SK-N-SH treated with all-trans-retinoic acid at 6 μM for 48 hours (cell line): Measurements from ENCODE around the gene TMEM63A.

Experiments used
- ATAC-seq: fragments of 200-7000 bp; cut with Tn5 transposase; 3 replicates; pipeline ENCODE4 v1.9.1; 2020; ENCODE audit warnings: mild to moderate bottlenecking, moderate library complexity
- ARNTL ChIP-seq: fragments of 450-650 bp; formaldehyde crosslinking; IDR thresholded peaks from 2 replicates; pipeline ENCODE4 v1.5.0; 2020; ENCODE audit warnings: low read depth, mild to moderate bottlenecking, moderate library complexity, borderline replicate concordance
- BACH2 ChIP-seq: fragments of 250-450 bp; sonication (Bioruptor Pico); IDR thresholded peaks from 2 replicates; pipeline ENCODE4 v1.9.0; 2021; ENCODE audit warnings: mild to moderate bottlenecking, borderline replicate concordance
- CSDC2 ChIP-seq: fragments of 250-450 bp; sonication (Bioruptor Pico); IDR thresholded peaks from 2 replicates; pipeline ENCODE4 v1.5.0; 2020; ENCODE audit warnings: mild to moderate bottlenecking, moderate library complexity
- ESRRG ChIP-seq: fragments of 250-450 bp; sonication (Bioruptor Pico); IDR thresholded peaks from 2 replicates; pipeline ENCODE4 v1.6.1; 2021; ENCODE audit warnings: mild to moderate bottlenecking
- GLIS3 ChIP-seq: fragments of 250-450 bp; sonication (Bioruptor Pico); IDR thresholded peaks from 2 replicates; pipeline ENCODE4 v1.5.0; 2020; ENCODE audit warnings: mild to moderate bottlenecking, moderate library complexity
- ISL1 ChIP-seq: fragments of 250-450 bp; sonication (Bioruptor Pico); IDR thresholded peaks from 2 replicates; pipeline ENCODE4 v2.1.2; 2022; ENCODE audit warnings: mild to moderate bottlenecking, moderate library complexity
- POU6F1 ChIP-seq: fragments of 250-450 bp; sonication (Bioruptor Pico); IDR thresholded peaks from 2 replicates; pipeline ENCODE4 v1.8.0; 2021; ENCODE audit warnings: low read depth, mild to moderate bottlenecking, moderate library complexity, borderline replicate concordance
- PPARA ChIP-seq: fragments of 250-450 bp; sonication (Bioruptor Pico); IDR thresholded peaks from 2 replicates; pipeline ENCODE4 v1.5.0; 2020; ENCODE audit warnings: mild to moderate bottlenecking, borderline replicate concordance
- RARB ChIP-seq: fragments of 250-450 bp; sonication (Bioruptor Pico); IDR thresholded peaks from 2 replicates; pipeline ENCODE4 v1.8.0; 2021; ENCODE audit warnings: mild to moderate bottlenecking, moderate library complexity
- SNAI2 ChIP-seq: fragments of 250-450 bp; sonication (Bioruptor Pico); IDR thresholded peaks from 2 replicates; pipeline ENCODE4 v1.5.0; 2020; ENCODE audit warnings: mild to moderate bottlenecking, moderate library complexity
- TCF4 ChIP-seq: fragments of 250-450 bp; sonication (Bioruptor Pico); IDR thresholded peaks from 2 replicates; pipeline ENCODE4 v1.8.0; 2021; ENCODE audit warnings: mild to moderate bottlenecking, moderate library complexity, borderline replicate concordance
- TOX ChIP-seq: fragments of 250-450 bp; sonication (Bioruptor Pico); IDR thresholded peaks from 2 replicates; pipeline ENCODE4 v1.8.0; 2021; ENCODE audit warnings: mild to moderate bottlenecking, moderate library complexity, borderline replicate concordance
- ZC3H10 ChIP-seq: fragments of 250-450 bp; sonication (Bioruptor Pico); IDR thresholded peaks from 2 replicates; pipeline ENCODE4 v1.5.1; 2021; ENCODE audit warnings: mild to moderate bottlenecking, moderate library complexity
- ZFP3 ChIP-seq: fragments of 250-450 bp; sonication (Bioruptor Pico); IDR thresholded peaks from 2 replicates; pipeline ENCODE4 v1.5.0; 2020; ENCODE audit warnings: mild to moderate bottlenecking, moderate library complexity
- ZFP30 ChIP-seq: fragments of 450-650 bp; formaldehyde crosslinking; IDR thresholded peaks from 2 replicates; pipeline ENCODE4 v1.5.0; 2022; ENCODE audit warnings: mild to moderate bottlenecking, moderate library complexity
- ZNF565 ChIP-seq: fragments of 450-650 bp; formaldehyde crosslinking; conservative IDR thresholded peaks from 2 replicates; pipeline ENCODE4 v1.5.0; 2020; ENCODE audit warnings: low read depth, mild to moderate bottlenecking, moderate library complexity
- ZNF70 ChIP-seq: fragments of 450-650 bp; formaldehyde crosslinking; IDR thresholded peaks from 2 replicates; pipeline ENCODE4 v1.5.0; 2020; ENCODE audit warnings: mild to moderate bottlenecking, moderate library complexity
- ZNF8 ChIP-seq: fragments of 450-650 bp; formaldehyde crosslinking; IDR thresholded peaks from 2 replicates; pipeline ENCODE4 v1.5.0; 2020; ENCODE audit warnings: mild to moderate bottlenecking, moderate library complexity
- TF ChIP-seq, protein P1 (sequence below): fragments of 250-450 bp; sonication (Bioruptor Pico); IDR thresholded peaks from 2 replicates; pipeline ENCODE4 v1.5.0; 2020; ENCODE audit warnings: mild to moderate bottlenecking, moderate library complexity
- TF ChIP-seq, protein P2 (sequence below): fragments of 250-450 bp; sonication (Bioruptor Pico); IDR thresholded peaks from 2 replicates; pipeline ENCODE4 v1.8.0; 2020; ENCODE audit warnings: mild to moderate bottlenecking, moderate library complexity, borderline replicate concordance
- TF ChIP-seq, protein P3 (sequence below): fragments of 250-450 bp; sonication (Bioruptor Pico); IDR thresholded peaks from 2 replicates; pipeline ENCODE4 v1.5.1; 2020; ENCODE audit warnings: low read depth, mild to moderate bottlenecking, moderate library complexity

TMEM63A gene

GRCh38 chr1:225914947-225915346 lies 32.8 kb upstream of the TMEM63A start:
- TF ChIP-seq ZC3H10 (CRISPR knock-in tag) (no peak), ISL1 (CRISPR knock-in tag) (no peak), ZNF565 (CRISPR knock-in tag) (no peak), ZFP30 (no peak), TCF4 (CRISPR knock-in tag) (no peak), ZFP3 (no peak), ARNTL (CRISPR knock-in tag) (no peak)
- ATAC-seq: no peak

DNA sequence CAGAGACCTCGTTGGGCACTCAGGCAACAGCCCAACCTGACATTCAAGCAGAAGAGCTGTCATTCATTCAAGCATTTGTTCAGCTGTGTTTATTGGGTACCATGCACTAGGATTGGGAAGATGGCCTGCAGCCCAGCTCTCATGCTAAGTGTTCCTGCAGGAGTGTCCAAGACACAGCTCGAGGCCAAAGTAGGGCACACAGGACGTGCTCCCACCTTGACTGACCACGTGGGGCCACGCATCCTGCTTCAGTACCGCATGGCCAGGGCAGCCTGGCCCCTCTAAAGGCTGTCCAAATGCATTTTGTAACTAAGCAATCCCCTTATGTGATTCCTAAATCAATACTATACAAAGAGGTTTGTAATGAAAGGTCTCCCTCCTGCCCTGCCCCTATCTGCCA lies 32.2 kb upstream of the TMEM63A start:
- ATAC-seq: no peak
- TF ChIP-seq, protein P1, sequence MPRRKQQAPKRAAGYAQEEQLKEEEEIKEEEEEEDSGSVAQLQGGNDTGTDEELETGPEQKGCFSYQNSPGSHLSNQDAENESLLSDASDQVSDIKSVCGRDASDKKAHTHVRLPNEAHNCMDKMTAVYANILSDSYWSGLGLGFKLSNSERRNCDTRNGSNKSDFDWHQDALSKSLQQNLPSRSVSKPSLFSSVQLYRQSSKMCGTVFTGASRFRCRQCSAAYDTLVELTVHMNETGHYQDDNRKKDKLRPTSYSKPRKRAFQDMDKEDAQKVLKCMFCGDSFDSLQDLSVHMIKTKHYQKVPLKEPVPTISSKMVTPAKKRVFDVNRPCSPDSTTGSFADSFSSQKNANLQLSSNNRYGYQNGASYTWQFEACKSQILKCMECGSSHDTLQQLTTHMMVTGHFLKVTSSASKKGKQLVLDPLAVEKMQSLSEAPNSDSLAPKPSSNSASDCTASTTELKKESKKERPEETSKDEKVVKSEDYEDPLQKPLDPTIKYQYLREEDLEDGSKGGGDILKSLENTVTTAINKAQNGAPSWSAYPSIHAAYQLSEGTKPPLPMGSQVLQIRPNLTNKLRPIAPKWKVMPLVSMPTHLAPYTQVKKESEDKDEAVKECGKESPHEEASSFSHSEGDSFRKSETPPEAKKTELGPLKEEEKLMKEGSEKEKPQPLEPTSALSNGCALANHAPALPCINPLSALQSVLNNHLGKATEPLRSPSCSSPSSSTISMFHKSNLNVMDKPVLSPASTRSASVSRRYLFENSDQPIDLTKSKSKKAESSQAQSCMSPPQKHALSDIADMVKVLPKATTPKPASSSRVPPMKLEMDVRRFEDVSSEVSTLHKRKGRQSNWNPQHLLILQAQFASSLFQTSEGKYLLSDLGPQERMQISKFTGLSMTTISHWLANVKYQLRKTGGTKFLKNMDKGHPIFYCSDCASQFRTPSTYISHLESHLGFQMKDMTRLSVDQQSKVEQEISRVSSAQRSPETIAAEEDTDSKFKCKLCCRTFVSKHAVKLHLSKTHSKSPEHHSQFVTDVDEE (CRISPR knock-in tag): no peak
- TF ChIP-seq ESRRG (CRISPR knock-in tag) (no peak), TOX (CRISPR knock-in tag) (no peak), TCF4 (CRISPR knock-in tag) (no peak), GLIS3 (CRISPR knock-in tag) (no peak), ZNF8 (CRISPR knock-in tag) (no peak), ARNTL (CRISPR knock-in tag) (no peak), ZNF70 (no peak), RARB (CRISPR knock-in tag) (no peak), POU6F1 (CRISPR knock-in tag) (no peak), PPARA (CRISPR knock-in tag) (no peak), ZFP3 (no peak), ZFP30 (no peak)

GRCh38 chr1:225911191-225912130 lies 29.3 kb upstream of the TMEM63A start:
- ATAC-seq: no peak
- TF ChIP-seq, protein P2, sequence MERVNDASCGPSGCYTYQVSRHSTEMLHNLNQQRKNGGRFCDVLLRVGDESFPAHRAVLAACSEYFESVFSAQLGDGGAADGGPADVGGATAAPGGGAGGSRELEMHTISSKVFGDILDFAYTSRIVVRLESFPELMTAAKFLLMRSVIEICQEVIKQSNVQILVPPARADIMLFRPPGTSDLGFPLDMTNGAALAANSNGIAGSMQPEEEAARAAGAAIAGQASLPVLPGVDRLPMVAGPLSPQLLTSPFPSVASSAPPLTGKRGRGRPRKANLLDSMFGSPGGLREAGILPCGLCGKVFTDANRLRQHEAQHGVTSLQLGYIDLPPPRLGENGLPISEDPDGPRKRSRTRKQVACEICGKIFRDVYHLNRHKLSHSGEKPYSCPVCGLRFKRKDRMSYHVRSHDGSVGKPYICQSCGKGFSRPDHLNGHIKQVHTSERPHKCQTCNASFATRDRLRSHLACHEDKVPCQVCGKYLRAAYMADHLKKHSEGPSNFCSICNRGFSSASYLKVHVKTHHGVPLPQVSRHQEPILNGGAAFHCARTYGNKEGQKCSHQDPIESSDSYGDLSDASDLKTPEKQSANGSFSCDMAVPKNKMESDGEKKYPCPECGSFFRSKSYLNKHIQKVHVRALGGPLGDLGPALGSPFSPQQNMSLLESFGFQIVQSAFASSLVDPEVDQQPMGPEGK (CRISPR knock-in tag): no peak
- TF ChIP-seq TOX (CRISPR knock-in tag): no peak
- TF ChIP-seq RARB (CRISPR knock-in tag): no peak
- TF ChIP-seq CSDC2 (CRISPR knock-in tag): no peak
- no peak for TF ChIP-seq ARNTL (CRISPR knock-in tag)
- no peak for TF ChIP-seq ZNF70
- TF ChIP-seq ZFP3: no peak

DNA sequence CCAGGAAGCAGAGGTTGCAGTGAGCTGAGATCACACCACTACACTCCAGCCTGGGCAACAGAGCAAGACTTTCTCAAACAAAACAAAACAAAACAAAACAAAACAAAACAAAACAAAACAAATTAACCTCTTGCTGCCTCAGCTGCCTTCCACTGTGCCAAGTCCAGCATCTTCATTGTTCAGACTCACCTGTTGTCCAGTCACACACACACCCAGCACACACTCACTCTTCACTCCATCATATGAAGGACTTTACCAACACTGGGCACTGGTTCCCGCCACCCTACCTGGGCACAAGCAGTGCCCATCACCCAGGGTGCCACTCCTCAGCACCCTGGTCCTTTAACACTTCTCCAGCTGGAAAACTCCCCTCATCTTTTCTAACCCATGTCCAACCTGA lies 27.3 kb upstream of the TMEM63A start:
- no peak for ATAC-seq
- TF ChIP-seq ZNF565 (CRISPR knock-in tag) (no peak), POU6F1 (CRISPR knock-in tag) (no peak), SNAI2 (no peak), BACH2 (CRISPR knock-in tag) (no peak)
- TF ChIP-seq, protein P3, sequence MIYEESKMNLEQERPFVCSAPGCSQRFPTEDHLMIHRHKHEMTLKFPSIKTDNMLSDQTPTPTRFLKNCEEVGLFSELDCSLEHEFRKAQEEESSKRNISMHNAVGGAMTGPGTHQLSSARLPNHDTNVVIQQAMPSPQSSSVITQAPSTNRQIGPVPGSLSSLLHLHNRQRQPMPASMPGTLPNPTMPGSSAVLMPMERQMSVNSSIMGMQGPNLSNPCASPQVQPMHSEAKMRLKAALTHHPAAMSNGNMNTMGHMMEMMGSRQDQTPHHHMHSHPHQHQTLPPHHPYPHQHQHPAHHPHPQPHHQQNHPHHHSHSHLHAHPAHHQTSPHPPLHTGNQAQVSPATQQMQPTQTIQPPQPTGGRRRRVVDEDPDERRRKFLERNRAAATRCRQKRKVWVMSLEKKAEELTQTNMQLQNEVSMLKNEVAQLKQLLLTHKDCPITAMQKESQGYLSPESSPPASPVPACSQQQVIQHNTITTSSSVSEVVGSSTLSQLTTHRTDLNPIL (CRISPR knock-in tag): no peak
